Spleen (tissue), 7 donors: ENCODE results near the gene MYO18A.

ENCODE experiments used
- CTCF ChIP-seq, 11 experiments: fragments of 200-600 bp in 7 of 11; fragments of 450-650 bp in 4 of 11; sonication (generic) in 4 of 11; IDR thresholded peaks in 8 of 11; conservative IDR thresholded peaks in 3 of 11; 1 replicate in 7 of 11; 2 replicates in 4 of 11; pipeline versions ENCODE4 v1.4.0 to v1.8.0; 2016 to 2021; ENCODE audit warnings: antibody characterized with exemption in 11 of 11, inconsistent platforms in 4 of 11, mild to moderate bottlenecking in 1 of 11
- POLR2AphosphoS5 ChIP-seq, 3 donors: sonication (generic); formaldehyde crosslinking; IDR thresholded peaks; one replicate each; pipeline ENCODE4 v1.5.1; 2017; ENCODE audit warnings: antibody characterized with exemption in 3 of 3
- donor health status: DM: no; HTN: no; CAD: no; lungs with moderate emphysema.
- donor health status: DM: no; HTN: no; CAD: no.
- donor health status: DM: no; HTN: no; CAD: no.

GRCh38 chr17:29177541-29177870, 2.7 kb downstream of the MYO18A start:
- TF ChIP-seq CTCF (IDR thresholded peaks at IDR 0.05 in 8 of 11, conservative IDR thresholded peaks at IDR 0.05 in 3 of 11) (no peak), POLR2AphosphoS5 (IDR thresholded peaks at IDR 0.05) (no peak)
